ENCODE results near the gene CCNG2.

The CCNG2 gene

GRCh38 chr4:77146186-77147078 is 10.6 kb upstream of the CCNG2 start:
- H3K27ac ChIP-seq, result peak overlapping the region; percentile 94
- TF ChIP-seq, protein P1, sequence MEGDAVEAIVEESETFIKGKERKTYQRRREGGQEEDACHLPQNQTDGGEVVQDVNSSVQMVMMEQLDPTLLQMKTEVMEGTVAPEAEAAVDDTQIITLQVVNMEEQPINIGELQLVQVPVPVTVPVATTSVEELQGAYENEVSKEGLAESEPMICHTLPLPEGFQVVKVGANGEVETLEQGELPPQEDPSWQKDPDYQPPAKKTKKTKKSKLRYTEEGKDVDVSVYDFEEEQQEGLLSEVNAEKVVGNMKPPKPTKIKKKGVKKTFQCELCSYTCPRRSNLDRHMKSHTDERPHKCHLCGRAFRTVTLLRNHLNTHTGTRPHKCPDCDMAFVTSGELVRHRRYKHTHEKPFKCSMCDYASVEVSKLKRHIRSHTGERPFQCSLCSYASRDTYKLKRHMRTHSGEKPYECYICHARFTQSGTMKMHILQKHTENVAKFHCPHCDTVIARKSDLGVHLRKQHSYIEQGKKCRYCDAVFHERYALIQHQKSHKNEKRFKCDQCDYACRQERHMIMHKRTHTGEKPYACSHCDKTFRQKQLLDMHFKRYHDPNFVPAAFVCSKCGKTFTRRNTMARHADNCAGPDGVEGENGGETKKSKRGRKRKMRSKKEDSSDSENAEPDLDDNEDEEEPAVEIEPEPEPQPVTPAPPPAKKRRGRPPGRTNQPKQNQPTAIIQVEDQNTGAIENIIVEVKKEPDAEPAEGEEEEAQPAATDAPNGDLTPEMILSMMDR (IDR thresholded peaks at IDR 0.05), result no peak
- no peak for TF ChIP-seq ZFX (IDR thresholded peaks at IDR 0.05; ENCODE audit: borderline replicate concordance)

DNA sequence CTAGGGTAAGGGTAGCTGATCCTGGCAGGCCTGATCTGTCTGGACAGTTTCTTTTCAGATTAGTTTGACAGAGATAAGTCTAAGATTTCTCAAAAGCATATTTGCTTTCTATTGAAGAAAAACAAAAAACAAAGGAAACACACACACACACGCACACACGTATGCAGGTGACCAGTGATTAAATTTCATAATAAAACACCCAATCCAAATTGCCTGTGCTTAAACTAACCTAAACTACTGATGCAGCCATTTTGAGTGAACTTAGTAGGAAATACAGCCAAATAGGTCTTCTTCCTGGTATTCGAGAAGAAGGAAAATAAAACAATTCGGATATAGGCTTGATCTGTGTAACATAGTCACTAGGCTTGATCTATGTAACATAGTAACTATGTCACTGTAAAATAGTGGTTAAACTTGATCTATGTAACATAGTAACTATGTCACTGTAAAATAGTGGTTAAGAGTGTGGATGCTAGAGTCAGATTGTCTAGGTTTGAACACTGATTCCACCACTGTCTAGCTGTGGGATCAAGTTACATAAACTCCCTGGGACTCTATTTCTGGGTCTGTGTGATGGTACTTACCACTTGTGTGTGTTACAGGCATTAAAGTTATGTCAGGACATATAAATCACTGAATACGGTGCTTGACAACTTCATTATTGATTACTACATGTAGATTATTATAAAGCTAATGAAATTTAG is 9.8 kb upstream of the CCNG2 start:
- H3K27ac ChIP-seq, result peak overlapping the region; percentile 94
- TF ChIP-seq ZFX (IDR thresholded peaks at IDR 0.05; ENCODE audit: borderline replicate concordance), result no peak
- TF ChIP-seq, protein P1 (IDR thresholded peaks at IDR 0.05), result no peak

- TF ChIP-seq, protein P1 (IDR thresholded peaks at IDR 0.05), result no peak
- no peak for TF ChIP-seq ZFX (IDR thresholded peaks at IDR 0.05; ENCODE audit: borderline replicate concordance)
- peak overlapping the region; percentile 94 for H3K27ac ChIP-seq
Measured at GRCh38 chr4:77148078-77148477, 8.9 kb upstream of the CCNG2 start.

GRCh38 chr4:77149789-77150188 is 7.2 kb upstream of the CCNG2 start:
- TF ChIP-seq, protein P1 (IDR thresholded peaks at IDR 0.05), result no peak
- no peak for TF ChIP-seq ZFX (IDR thresholded peaks at IDR 0.05; ENCODE audit: borderline replicate concordance)
- no peak overlapping the region for H3K27ac ChIP-seq

- TF ChIP-seq ZFX (IDR thresholded peaks at IDR 0.05; ENCODE audit: borderline replicate concordance), result no peak
- TF ChIP-seq, protein P1 (IDR thresholded peaks at IDR 0.05), result no peak
- H3K27ac ChIP-seq, result no peak overlapping the region
Measured at GRCh38 chr4:77151241-77151640, 5.8 kb upstream of the CCNG2 start.

DNA sequence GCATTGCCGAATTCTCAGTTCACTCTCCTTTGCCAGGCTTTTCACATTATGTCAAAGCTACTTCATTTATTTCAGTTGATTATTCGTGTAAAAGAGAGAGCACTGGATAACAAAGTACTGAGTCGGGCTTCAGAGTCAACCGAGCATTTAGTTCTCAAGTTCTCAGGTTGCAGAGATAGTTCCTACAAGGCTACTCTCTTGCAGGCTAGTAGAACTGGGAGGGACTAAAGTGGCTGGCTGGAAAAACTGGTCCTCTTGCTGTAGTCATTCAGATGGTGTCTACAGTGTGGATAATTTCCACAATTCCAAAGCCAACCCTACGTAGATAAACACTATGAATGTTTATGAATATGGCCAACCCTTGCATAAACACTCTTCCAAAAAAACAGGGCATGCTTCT is 4.6 kb upstream of the CCNG2 start:
- peak overlapping the region; percentile 40 for H3K27ac ChIP-seq
- TF ChIP-seq ZFX (IDR thresholded peaks at IDR 0.05; ENCODE audit: borderline replicate concordance), result no peak
- TF ChIP-seq, protein P1 (IDR thresholded peaks at IDR 0.05), result no peak

GRCh38 chr4:77153006-77153405 is 4.0 kb upstream of the CCNG2 start:
- peak overlapping the region; percentile 40; the same call in 1 of the 2 replicates for H3K27ac ChIP-seq
- TF ChIP-seq, protein P1 (IDR thresholded peaks at IDR 0.05), result no peak
- no peak for TF ChIP-seq ZFX (IDR thresholded peaks at IDR 0.05; ENCODE audit: borderline replicate concordance)

All from 22Rv1 (cell line).